Mucosa of descending colon (tissue), 3 donors: Measurements from ENCODE around the gene BABAM1. TPM values are rescaled to one million over a fixed set of nuclear protein-coding genes. Genes with fewer than 3 reads are reported as not detected.

Experiments
- ATAC-seq: fragments of 200-7000 bp; cut with Tn5 transposase; one replicate; pipeline ENCODE4 v1.9.1; 2020; ENCODE audit warnings: mild to moderate bottlenecking, moderate library complexity
- DNase-seq, 3 donors: peaks; one replicate each; pipeline ENCODE4 v3.0.0-alpha.2; 2020
- H3K36me3 ChIP-seq: fragments of 200-600 bp; one replicate; pipeline ENCODE4 v1.8.0; 2021; ENCODE audit warnings: low read depth, mild to moderate bottlenecking
- H3K4me1 ChIP-seq: fragments of 200-600 bp; one replicate; pipeline ENCODE4 v1.8.0; 2021; ENCODE audit warnings: low read depth, mild to moderate bottlenecking
- H3K4me3 ChIP-seq: fragments of 200-600 bp; one replicate; pipeline ENCODE4 v1.8.0; 2021; ENCODE audit warnings: mild to moderate bottlenecking
- H3K9me3 ChIP-seq: fragments of 200-600 bp; one replicate; pipeline ENCODE4 v1.8.0; 2021; ENCODE audit warnings: mild to moderate bottlenecking
- intact Hi-C, 2 donors: fragments of 100-400 bp; cut with DNase I in 1 of 2; cut with micrococcal nuclease in 1 of 2; formaldehyde crosslinking; loops; one replicate each; pipeline versions ENCODE4 v1.11.0 to v1.11.1; 2022; cut with DNase I, micrococcal nuclease
- total RNA-seq, 3 donors: library from RNA; stranded (reverse); fragmentation: NEBNext Ultra II Directional in 2 of 3; extraction: Animal tissue kit (Norgen Biotek cat#: 25700) in 2 of 3; gene quantifications; one replicate each; pipeline versions ENCODE4 v1.2.1 to v1.2.4, GENCODE V29; 2021 to 2023
- TF ChIP-seq, protein P1 (sequence below): fragments of 200-600 bp; IDR thresholded peaks from one replicate; pipeline ENCODE4 v1.8.0; 2022; ENCODE audit warnings: antibody characterized with exemption, mild to moderate bottlenecking
- donor health status: DM: no; HTN: no; CAD: no; lungs with moderate emphysema.
- donor health status: DM: no; HTN: no; CAD: no.
- donor health status: DM: no; HTN: yes; CAD: no.

The BABAM1 gene
- total RNA-seq, 3 donors from 2014 or later: 64.6 to 80.3 (median 76.2) TPM

DNA sequence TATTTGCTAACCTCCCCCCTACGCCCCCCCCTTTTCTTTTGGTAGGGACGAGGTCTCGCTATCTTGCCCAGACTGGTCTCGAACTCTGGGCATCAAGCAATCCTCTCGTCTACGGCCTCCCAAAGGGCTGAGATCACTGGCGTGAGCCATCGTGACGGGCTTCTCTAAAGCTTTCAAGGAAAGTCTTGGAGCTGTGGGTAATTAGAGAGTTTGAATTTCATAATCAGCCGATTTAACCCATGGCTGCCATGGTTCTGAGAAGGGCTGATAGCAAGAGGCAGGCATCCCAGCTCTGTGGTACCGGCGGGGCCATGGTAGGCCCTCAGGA, 36.7 kb downstream of the BABAM1 start:
- TF ChIP-seq, protein P1, sequence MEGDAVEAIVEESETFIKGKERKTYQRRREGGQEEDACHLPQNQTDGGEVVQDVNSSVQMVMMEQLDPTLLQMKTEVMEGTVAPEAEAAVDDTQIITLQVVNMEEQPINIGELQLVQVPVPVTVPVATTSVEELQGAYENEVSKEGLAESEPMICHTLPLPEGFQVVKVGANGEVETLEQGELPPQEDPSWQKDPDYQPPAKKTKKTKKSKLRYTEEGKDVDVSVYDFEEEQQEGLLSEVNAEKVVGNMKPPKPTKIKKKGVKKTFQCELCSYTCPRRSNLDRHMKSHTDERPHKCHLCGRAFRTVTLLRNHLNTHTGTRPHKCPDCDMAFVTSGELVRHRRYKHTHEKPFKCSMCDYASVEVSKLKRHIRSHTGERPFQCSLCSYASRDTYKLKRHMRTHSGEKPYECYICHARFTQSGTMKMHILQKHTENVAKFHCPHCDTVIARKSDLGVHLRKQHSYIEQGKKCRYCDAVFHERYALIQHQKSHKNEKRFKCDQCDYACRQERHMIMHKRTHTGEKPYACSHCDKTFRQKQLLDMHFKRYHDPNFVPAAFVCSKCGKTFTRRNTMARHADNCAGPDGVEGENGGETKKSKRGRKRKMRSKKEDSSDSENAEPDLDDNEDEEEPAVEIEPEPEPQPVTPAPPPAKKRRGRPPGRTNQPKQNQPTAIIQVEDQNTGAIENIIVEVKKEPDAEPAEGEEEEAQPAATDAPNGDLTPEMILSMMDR: no peak
- no peaks in the 10 kb centered on the region for H3K9me3 ChIP-seq
- no peak overlapping the region for H3K4me3 ChIP-seq
- intact Hi-C loops: no loop called here
- H3K36me3 ChIP-seq: no peaks in the 10 kb centered on the region
- H3K4me1 ChIP-seq: peaks cover 30% of the 10 kb centered on the region
- DNase-seq (peak in 2 of 3 donors; percentile 41 to 60), ATAC-seq (no peak)

DNA sequence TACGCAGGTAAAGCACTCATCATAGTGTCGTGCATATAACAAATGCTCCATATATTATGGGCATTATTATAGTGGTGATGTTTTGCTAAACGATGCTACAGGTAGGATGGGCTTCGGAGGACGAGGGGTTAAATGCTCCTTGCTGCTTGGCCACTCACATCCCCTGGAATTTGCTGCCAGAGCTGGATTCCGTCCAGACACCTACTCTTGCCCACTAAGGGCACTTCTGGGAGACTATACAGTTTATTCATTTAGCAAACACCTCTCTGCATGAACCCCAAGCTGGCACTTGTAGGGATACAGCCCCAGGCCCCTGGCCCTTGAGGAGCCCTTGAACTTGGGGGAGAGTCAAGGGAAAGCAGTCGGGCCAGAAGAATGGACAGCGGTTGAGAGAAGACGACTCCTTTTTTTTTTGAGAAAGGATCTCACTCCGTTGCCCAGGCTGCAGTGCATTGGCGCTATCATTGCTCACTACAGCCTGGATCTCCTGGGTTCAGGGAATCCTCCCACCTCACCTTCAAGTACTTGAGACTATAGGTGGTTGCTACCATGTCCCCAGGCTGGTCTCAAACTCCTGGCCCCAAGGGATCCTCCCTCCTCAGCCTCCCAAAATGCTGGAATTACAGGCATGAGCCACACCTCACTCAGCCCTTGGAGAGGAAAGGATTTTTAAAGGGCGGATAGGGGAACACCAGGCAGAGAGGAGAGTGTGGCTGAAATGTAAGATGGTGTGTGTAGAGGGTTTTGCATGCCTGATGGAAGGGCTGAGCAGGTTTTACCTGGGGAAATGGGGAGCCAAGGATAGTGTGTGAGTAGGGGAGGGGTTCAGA, 37.4 kb downstream of the BABAM1 start:
- Histone ChIP-seq H3K9me3 (no peaks in the 10 kb centered on the region), H3K36me3 (no peaks in the 10 kb centered on the region), H3K4me1 (peaks cover 30% of the 10 kb centered on the region), H3K4me3 (no peak overlapping the region)
- ATAC-seq (no peak), DNase-seq (peak in 1 of 3 donors; percentile 19)
- TF ChIP-seq, protein P1: no peak
- intact Hi-C loops: no loop called here

DNA sequence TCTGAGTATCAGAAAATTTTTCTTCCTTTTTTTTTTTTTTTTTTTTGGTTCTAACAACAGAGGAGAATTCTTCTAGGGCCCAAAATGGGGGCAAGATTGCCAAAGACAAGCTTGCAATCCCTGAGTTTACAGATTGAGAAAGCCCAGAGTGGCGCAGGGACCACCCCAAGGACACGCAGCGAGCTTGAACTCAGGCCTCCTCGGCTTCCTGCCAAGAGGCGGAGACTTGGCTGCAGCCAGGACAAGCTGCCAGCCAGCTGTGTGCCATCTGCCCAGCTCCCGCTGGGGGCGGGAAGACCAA, 37.9 kb downstream of the BABAM1 start:
- DNase-seq (no peak), ATAC-seq (no peak)
- Histone ChIP-seq H3K4me1 (peaks cover 30% of the 10 kb centered on the region), H3K9me3 (no peaks in the 10 kb centered on the region), H3K36me3 (no peaks in the 10 kb centered on the region), H3K4me3 (peak overlapping the region; percentile 60)
- TF ChIP-seq, protein P1: no peak
- intact Hi-C loops: no loop called here

DNA sequence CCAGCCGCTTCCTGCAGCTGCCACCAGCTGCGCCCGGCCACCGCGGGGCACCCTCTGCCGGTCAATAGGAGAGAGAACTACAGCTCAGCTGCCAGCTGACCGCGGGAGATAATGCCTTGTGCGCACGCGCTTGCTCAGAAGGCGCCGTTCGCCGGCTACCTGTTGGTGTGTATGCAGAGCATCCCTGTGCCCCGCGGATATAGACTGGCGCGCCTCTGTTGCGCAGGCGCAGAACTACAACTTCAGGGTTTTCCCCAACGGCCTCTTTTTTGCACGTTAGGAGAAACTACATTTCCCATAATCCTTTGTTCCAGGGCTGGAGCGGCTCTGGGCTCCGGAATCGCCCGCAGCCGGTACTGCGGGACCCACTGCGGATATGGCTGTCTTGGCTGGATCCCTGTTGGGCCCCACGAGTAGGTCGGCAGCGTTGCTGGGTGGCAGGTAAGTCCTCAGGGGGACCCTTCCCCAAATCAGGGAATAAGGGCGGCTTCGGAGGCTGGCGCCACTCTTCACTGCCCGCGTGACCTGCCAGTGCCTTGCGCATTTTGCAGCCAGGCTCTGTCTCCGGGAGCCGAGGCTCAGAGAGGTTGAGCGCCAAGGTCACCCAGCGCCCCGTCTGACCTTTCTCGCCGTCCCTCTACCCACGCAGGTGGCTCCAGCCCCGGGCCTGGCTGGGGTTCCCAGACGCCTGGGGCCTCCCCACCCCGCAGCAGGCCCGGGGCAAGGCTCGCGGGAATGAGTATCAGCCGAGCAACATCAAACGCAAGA, 38.5 kb downstream of the BABAM1 start, which contains the start of gene MRPL34:
Gene MRPL34, plus strand, starts transcription at position 356 of the 768 bp plus-strand sequence. Its CDS starts 21 bp downstream, at position 377.
- intact Hi-C loops: no loop called here
- H3K9me3 ChIP-seq: no peaks in the 10 kb centered on the region
- TF ChIP-seq, protein P1: peak; percentile 80
- H3K4me1 ChIP-seq: peaks cover 35% of the 10 kb centered on the region
- ATAC-seq (peak; percentile 80), DNase-seq (peak; percentile 98 to 99 (median 98))
- no peaks in the 10 kb centered on the region for H3K36me3 ChIP-seq
- peak within 1 kb of the TSS; percentile 60 for H3K4me3 ChIP-seq

DNA sequence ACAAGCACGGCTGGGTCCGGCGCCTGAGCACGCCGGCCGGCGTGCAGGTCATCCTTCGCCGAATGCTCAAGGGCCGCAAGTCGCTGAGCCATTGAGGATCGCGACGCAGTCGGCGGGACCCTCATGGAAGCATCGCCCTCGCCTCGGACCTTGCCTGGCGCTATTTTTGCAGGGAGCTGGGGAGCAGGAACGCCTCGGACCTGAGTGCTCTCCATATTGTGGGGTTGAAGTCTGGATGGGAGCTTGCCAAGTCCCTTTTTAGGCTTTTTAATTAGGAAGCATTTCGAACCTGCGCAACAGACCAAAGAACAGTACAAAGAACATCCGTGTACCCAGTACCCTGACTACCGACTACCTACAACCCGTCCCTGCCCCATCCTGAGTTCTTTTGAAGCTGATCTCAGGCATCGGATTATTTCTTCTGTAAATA, 39.1 kb downstream of the BABAM1 start:
- TF ChIP-seq, protein P1: no peak
- no peaks in the 10 kb centered on the region for H3K36me3 ChIP-seq
- H3K4me3 ChIP-seq: peak overlapping the region; percentile 60
- ATAC-seq (no peak), DNase-seq (peak in 2 of 3 donors; percentile 44 to 56)
- H3K9me3 ChIP-seq: no peaks in the 10 kb centered on the region
- intact Hi-C loops: no loop called here
- H3K4me1 ChIP-seq: peaks cover 40% of the 10 kb centered on the region
